Effector memory CD4-positive, alpha-beta T cell (primary cell): ENCODE data around the gene SYNRG.

Experiments used
- DNase-seq, 3 donors: peaks; one replicate each; pipeline ENCODE4 v3.0.0-alpha.2; 2020
- H3K27ac ChIP-seq: 2 replicates; pipeline ENCODE4 v1.7.0; 2013; ENCODE audit warnings: mild to moderate bottlenecking, low read length, moderate library complexity; ENCODE audit not compliant: insufficient read depth, poor library complexity, severe bottlenecking
- H3K27me3 ChIP-seq: replicated peaks from 2 replicates; pipeline ENCODE4 v1.7.0; 2013; ENCODE audit warnings: mild to moderate bottlenecking, low read length; ENCODE audit not compliant: insufficient read depth, control insufficient read depth, poor library complexity, severe bottlenecking
- H3K36me3 ChIP-seq: 2 replicates; pipeline ENCODE4 v1.7.0; 2013; ENCODE audit warnings: mild to moderate bottlenecking, low read length, moderate library complexity; ENCODE audit not compliant: control insufficient read depth, insufficient read depth
- H3K4me1 ChIP-seq: 2 replicates; pipeline ENCODE4 v1.7.0; 2013; ENCODE audit warnings: low read length, mild to moderate bottlenecking; ENCODE audit not compliant: control insufficient read depth, insufficient read depth, poor library complexity, severe bottlenecking
- H3K4me3 ChIP-seq: 2 replicates; pipeline ENCODE4 v1.7.0; 2013; ENCODE audit warnings: low read length, low read depth, mild to moderate bottlenecking; ENCODE audit not compliant: insufficient read depth, poor library complexity, severe bottlenecking
- H3K9me3 ChIP-seq: 2 replicates; pipeline ENCODE4 v1.7.0; 2013; ENCODE audit warnings: mild to moderate bottlenecking, low read length, moderate library complexity; ENCODE audit not compliant: control insufficient read depth

Gene SYNRG

GRCh38 chr17:37507111-37507510 lies 102.1 kb downstream of the SYNRG start:
- no peaks in the 10 kb centered on the region for H3K36me3 ChIP-seq
- H3K4me1 ChIP-seq, result peaks cover 2% of the 10 kb centered on the region
- no peak overlapping the region for H3K27ac ChIP-seq
- no peak overlapping the region for H3K4me3 ChIP-seq
- H3K27me3 ChIP-seq, result no peaks in the 10 kb centered on the region
- no peak for DNase-seq
- no peaks in the 10 kb centered on the region for H3K9me3 ChIP-seq

- H3K4me1 ChIP-seq, result peaks cover 2% of the 10 kb centered on the region
- H3K27me3 ChIP-seq, result no peaks in the 10 kb centered on the region
- no peak for DNase-seq
- no peak overlapping the region for H3K4me3 ChIP-seq
- no peak overlapping the region for H3K27ac ChIP-seq
- no peaks in the 10 kb centered on the region for H3K9me3 ChIP-seq
- no peaks in the 10 kb centered on the region for H3K36me3 ChIP-seq
These were observed 102.5 kb downstream of the SYNRG start for GRCh38 chr17:37506678-37507077.

GRCh38 chr17:37505333-37505732 lies 103.9 kb downstream of the SYNRG start:
- no peak overlapping the region for H3K4me3 ChIP-seq
- no peak overlapping the region for H3K27ac ChIP-seq
- no peaks in the 10 kb centered on the region for H3K36me3 ChIP-seq
- H3K27me3 ChIP-seq, result no peaks in the 10 kb centered on the region
- no peaks in the 10 kb centered on the region for H3K9me3 ChIP-seq
- DNase-seq, result no peak
- H3K4me1 ChIP-seq, result no peaks in the 10 kb centered on the region

DNA sequence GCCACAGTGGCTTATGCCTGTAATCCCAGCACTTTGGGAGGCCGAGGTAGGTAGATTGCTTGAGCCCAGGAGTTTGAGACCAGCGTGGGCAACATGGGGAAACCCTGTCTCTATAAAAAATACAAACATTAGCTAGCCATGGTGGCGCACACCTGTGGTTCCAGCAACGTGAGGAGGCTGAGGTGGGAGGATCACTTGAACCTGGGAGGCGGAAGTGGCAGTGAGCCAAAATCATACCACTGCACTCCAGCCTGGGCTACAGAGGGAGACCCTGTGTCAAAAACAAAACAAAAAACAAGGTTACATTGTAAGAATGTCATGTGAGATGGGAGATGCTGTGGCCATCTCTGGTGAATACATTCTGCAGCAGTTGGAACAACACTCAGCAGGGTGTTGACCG lies 106.1 kb downstream of the SYNRG start:
- H3K4me1 ChIP-seq, result no peaks in the 10 kb centered on the region
- no peaks in the 10 kb centered on the region for H3K36me3 ChIP-seq
- H3K27ac ChIP-seq, result no peak overlapping the region
- H3K9me3 ChIP-seq, result no peaks in the 10 kb centered on the region
- no peaks in the 10 kb centered on the region for H3K27me3 ChIP-seq
- DNase-seq, result no peak
- H3K4me3 ChIP-seq, result no peak overlapping the region

GRCh38 chr17:37502009-37502936 lies 106.9 kb downstream of the SYNRG start:
- DNase-seq, result no peak
- no peaks in the 10 kb centered on the region for H3K36me3 ChIP-seq
- H3K4me3 ChIP-seq, result no peak overlapping the region
- no peaks in the 10 kb centered on the region for H3K9me3 ChIP-seq
- no peak overlapping the region for H3K27ac ChIP-seq
- H3K4me1 ChIP-seq, result no peaks in the 10 kb centered on the region
- no peaks in the 10 kb centered on the region for H3K27me3 ChIP-seq

GRCh38 chr17:37500378-37500777 lies 108.8 kb downstream of the SYNRG start:
- no peaks in the 10 kb centered on the region for H3K4me1 ChIP-seq
- H3K4me3 ChIP-seq, result no peak overlapping the region
- H3K9me3 ChIP-seq, result no peaks in the 10 kb centered on the region
- no peaks in the 10 kb centered on the region for H3K36me3 ChIP-seq
- no peaks in the 10 kb centered on the region for H3K27me3 ChIP-seq
- no peak for DNase-seq
- H3K27ac ChIP-seq, result no peak overlapping the region

DNA sequence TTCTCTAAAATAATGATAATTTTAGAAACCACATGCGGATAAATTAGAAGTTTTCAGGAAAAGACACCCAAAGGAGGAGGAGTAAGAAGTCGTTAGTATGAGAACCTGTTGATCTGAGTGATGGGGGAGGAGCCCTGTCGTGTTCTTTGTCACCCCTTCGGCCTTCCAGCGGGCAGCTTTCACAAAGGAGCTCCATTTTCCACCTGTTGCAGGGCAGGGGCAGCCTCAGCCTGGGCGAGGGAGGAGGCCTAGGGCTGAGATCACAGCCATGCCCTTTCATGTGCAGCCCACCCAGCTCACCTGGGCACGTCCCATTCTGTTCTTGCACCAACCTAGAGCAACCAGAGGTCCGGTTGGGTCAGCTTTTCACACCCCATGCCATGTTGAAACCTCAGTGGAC lies 114.2 kb downstream of the SYNRG start:
- Histone ChIP-seq H3K27me3 (no peaks in the 10 kb centered on the region), H3K36me3 (no peaks in the 10 kb centered on the region), H3K27ac (no peak overlapping the region), H3K4me3 (no peak overlapping the region), H3K9me3 (no peaks in the 10 kb centered on the region), H3K4me1 (no peaks in the 10 kb centered on the region)
- DNase-seq, result no peak

DNA sequence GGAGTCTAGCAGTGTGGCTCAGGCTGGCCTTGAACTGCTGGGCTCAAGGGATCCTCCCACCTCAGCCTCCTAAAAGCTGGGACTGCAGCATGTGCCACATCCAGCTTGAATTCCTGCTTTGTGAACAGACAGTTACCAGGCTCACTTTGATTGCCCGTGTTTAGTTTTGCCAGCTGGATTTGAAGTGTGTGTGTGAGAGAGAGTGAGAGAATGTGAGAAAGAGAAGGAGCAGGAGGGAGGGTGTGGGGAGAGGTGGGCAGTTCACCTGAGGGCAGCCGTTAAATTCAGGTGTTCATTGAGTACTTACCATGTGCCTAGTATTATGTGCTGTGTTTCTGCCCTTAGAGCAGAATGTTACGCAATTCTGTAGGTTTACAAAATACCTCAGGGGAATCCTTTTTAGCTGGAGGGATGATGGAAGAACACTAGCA lies 114.8 kb downstream of the SYNRG start:
- no peak overlapping the region for H3K4me3 ChIP-seq
- H3K27me3 ChIP-seq, result no peaks in the 10 kb centered on the region
- H3K9me3 ChIP-seq, result no peaks in the 10 kb centered on the region
- no peak overlapping the region for H3K27ac ChIP-seq
- no peak for DNase-seq
- no peaks in the 10 kb centered on the region for H3K4me1 ChIP-seq
- no peaks in the 10 kb centered on the region for H3K36me3 ChIP-seq

DNA sequence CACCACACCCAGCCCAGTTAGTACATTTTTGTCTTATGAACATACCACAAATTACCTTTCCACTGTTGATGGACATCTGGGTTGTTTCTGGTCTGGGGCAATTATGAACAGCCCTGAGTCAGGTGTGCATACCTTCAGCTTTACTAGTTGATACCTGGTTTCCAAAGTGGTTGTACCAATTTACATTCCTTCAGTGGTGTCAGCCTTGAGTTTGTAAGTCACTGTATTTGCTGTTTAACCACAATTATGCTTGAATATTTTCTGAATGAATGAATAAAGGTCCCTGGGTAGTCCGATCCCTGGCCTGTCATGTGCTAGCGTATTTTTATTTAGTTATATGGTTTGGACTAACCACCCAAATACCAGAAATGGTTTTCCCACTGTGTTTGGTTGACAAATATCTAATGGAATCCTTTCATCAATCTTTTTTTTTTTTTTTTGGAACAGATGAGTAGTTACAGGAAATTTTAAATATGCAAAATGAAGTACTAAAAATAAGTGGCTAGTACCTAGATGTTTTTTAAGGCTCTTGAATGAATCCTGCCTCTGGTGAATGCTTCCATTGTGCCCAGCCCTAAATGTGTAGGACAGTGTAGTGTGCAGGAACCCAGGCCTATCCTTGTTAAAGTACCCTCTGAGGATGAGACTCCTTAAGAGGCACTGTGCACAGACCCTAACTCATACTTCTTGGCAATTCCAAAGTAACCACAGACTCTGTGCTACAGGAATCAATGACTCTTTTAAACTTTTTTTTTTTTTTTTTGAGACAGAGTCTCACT lies 115.8 kb downstream of the SYNRG start:
- no peak overlapping the region for H3K27ac ChIP-seq
- no peak overlapping the region for H3K4me3 ChIP-seq
- no peaks in the 10 kb centered on the region for H3K9me3 ChIP-seq
- DNase-seq, result no peak
- H3K36me3 ChIP-seq, result no peaks in the 10 kb centered on the region
- H3K27me3 ChIP-seq, result no peaks in the 10 kb centered on the region
- peaks cover 5% of the 10 kb centered on the region for H3K4me1 ChIP-seq

GRCh38 chr17:37492167-37492566 lies 117.1 kb downstream of the SYNRG start:
- Histone ChIP-seq H3K9me3 (no peaks in the 10 kb centered on the region), H3K36me3 (no peaks in the 10 kb centered on the region), H3K4me1 (peaks cover 8% of the 10 kb centered on the region), H3K27ac (no peak overlapping the region), H3K4me3 (no peak overlapping the region), H3K27me3 (no peaks in the 10 kb centered on the region)
- DNase-seq, result no peak
